GM18873 (cell line): ENCODE measurements around the gene NARS2.

Experiments used
- ATAC-seq: cut with Tn5 transposase; IDR thresholded peaks from one replicate; pipeline ENCODE4 v1.9.1; 2021; ENCODE audit warnings: mild to moderate bottlenecking, moderate library complexity, moderate number of reproducible peaks; ENCODE audit not compliant: unreplicated experiment, low FRiP score

Gene NARS2

DNA sequence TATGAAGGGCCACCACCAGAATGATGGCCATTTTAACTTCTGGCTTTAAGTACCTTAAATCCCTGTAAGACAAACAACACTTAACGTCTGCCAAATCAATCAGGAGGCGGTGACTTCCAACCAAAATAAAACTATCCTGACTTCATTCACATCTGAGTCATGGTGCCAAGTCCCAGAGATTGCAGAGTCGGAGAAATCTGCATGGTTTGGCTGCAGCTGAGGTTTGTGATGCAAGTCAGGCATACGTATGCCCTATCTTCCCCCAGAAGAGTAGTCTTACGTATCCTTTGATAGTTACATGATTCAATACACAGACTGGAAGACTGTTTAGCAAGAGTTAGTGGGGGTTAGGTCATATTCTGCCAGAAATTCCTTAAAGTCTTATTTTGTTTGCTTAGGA lies 155.3 kb downstream of the NARS2 start:
- ATAC-seq: no peak

DNA sequence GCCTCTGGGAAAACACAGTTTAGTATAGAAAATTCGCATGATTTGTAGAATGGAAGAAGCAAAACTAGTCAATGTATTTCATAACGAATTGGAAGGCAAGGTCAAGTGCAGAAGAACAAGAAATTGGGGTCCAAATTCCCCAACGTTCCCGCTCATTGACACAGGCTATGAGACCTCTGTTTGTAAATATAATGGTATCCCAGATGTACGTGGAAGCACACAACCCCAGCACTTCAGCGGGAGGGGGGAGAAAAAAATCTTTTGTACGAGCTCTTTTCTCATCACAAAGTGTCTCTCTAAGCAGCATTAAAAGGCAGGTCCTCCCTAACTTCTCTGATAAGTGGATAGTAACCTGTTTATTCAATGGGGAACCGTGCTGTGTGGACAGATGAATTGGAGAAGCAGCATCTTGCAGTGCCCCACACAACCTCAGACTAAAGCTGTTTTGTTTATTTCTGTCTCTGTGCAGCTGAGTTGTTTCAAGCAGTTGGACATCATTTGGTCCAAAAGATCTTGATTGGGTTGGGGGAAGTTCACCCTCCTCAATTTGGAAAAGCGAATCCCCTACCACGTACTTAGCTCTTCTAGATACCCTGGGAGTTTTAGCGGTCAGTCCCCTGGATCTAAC lies 156.0 kb downstream of the NARS2 start:
- ATAC-seq: no peak

DNA sequence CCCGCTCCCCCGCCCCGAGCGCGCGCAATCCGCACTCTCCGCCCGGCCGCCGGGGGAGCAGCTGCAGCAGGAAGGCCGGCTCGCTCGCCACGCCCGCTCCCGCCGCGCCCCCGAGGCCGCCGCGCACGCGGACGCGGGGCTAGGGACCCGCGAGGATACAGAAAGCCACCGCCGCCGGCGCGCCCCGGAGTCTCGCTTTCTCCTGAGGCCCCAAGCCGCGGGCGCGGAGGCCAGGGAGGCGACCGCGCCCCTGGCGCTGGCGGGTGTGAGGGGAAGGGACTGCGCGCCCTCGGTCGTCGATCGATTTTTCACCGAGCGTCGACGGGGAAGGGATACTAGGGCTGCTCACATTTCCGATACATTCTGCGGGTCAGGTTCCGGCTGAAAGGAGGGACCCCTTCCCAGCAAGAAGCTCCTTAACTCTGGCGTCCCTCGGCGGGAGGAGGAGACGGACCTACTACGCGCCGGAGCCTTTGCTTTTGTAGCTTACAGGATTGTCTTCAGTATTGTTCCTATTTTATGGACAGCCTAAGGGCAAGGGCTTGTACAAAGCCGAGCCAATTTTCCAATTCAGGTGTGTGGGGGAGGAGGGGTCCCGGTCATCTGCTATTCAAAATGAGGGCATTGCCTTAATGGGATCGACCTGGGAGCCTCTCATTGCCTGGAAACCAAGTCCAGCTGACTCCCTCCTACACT lies 156.6 kb downstream of the NARS2 start:
- no peak for ATAC-seq

DNA sequence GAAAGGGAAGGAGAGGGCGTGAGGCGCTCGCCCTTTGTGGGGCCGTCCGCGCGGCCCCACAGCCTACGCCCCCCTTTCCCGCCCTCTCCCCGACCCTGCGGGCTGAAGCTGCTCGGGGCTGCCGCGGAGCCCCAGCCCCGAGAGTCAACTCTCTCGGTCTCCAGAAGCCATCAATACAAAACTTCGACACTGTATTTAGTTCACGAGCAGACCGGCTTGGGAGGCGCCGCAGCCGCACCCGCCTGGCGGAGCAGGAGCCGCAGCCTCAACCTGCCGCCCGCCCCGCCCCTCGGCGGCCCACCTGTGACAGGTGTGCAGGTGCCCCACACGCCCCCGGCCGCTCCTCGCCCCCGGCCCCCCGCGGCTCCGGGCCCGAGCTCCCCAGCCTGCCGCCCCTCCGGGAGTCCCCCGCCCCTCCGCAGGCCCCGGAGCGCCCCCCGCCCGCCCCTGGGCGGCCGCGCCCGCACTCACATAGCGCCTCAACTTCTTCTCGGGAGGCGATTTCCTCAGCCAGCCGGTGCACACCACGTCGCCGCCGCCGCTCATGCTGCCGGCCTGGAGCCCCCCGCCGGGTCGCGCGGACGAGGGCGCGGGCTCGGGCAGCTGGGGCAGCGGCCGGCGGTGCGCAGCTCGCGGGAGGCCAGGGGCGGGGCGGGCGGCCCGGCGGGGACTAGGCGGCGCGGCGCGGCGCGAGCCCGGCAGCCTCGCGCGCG lies 157.3 kb downstream of the NARS2 start, which contains the start of gene GAB2:
Gene GAB2 (minus strand): TSS at position 646 of the 713 bp plus-strand sequence. CDS start 100 bp downstream, at position 546.
- no peak for ATAC-seq

DNA sequence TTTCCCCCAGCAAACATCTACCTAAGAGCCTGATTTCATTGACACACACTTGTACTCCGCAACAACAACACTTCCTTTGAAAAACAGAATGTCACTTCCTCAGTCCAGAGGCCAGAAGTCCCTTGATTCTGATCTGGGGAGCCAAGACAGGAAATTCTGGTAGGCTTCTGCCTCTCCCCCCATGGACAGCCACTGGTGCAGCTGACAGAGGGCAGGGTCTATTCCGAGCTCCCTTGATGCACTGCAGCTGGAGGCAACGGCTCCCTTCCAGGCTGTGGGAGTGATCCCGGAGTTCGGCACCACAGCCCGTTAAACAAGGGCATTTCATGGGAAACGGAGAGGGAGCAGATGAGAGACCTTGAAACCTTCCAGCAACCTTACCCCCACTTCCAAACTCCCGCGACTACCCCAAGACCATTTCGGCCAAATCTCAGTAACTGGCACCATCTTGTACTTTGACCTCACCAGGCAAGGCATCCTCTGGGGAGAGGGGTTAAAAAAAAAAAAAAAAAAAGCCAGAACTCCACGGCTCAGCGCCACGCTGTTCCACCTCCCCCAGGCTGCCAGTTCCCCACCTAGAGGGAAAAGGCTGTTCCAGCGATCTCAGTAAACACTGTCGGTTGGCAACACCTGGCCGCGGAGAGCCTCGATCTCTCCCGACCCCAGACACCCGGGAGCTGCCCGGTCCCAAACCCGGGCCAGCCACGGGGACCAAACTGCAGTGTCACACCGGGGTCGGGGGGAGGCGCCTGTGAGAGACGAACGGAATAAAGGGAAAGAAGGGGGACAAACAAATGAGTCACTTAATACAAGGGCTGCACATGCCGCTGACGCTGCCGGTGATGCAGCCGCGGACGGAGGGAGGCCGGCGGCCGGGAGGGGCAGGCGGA lies 158.1 kb downstream of the NARS2 start:
- peak; percentile 51 for ATAC-seq

DNA sequence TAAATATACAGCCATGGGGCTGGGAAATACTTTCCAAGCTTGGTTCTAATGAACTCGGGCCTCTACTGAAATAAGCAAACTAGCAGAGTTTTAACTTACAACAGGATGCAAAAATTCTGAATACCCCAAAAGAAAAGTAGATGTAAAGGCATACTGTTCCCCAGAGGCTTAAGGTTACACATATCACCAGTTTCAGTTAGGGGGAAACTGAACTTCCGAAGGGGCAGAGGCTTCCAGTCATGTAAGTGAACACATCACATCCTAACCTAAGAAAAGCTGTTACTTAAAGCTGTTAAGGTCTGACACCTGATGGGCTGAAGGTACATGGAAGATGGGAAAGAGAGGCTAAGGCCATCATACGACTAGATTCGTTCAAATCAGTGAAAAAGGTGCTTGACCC lies 159.3 kb downstream of the NARS2 start:
- ATAC-seq: no peak

DNA sequence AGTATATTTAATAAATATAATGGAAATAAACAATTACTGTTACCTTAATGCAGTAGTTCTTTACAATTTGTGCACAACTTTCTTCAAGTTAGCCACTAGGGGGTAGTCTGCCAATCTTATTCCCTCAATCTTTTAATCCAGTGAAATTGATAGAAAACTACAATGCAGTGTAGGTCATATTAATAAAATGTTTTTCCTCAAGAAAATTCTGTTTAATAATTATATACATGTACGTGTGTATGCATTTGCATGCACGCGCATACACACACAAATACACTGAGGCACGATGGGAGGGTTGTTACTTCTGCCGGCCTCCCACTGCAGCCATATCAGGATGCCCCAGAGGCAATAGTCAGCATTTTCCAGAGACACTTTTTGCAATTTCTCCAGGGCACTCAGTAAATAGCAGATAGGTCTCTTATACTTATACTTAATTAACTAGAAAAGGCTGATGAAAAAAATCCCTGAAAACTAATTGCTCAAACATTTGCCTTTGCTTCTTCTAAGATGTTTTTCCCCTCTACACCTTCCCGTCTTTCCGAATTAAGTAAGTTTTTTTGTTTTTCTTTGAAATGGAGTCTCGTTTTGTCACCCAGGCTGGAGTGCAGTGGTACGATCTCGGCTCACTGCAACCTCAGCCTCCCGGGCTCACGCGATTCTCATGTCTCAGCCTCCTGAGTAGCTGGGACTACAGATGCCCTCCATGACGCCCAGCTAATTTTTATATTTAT lies 160.2 kb downstream of the NARS2 start:
- ATAC-seq: no peak

DNA sequence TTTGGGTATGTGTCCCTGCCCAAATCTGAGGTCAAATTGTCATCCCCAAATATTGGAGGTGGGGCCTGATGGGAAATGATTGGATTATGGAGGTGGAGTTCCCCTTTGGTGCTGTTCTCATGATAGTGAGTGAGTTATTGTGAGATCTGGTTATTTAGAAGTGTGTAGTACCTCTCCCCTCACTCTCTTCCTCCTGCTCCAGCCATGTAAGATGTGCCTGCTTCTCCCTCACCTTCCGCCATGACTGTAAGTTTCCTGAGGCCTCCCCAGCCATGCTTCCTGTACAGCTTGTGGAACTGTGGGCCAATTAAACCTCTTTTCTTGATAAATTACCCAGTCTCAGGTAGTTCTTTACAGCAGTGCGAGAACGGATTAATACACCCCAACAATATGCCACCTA lies 166.0 kb downstream of the NARS2 start:
- ATAC-seq: no peak

DNA sequence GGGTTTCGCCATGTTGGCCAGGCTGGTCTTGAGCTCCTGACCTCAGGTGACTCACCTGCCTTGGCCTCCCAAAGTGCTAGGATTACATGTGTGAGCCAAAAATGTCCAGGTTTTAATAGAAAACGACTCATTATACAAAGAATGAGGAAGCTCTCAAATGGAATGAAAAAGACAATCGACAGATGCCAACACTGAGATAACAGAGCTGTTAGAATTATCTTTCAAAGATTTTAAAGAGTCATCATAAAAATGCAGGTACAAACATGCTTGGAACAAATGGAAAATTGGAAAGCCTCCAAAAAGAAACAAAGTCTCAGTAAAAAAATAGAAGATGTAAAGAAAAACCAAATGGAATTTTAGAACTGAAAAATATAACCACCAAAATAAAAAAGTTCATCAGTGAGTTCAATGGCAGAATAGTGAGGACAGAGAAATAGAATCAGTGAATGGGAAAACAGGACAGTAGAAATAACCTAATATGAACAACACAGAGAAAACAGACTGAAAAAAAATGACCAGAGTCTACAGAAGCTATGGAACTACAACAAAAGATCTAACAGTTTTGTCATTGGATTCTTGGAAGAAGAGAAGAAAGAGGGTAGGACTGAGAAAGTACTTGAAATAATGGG lies 168.0 kb downstream of the NARS2 start:
- ATAC-seq: no peak

DNA sequence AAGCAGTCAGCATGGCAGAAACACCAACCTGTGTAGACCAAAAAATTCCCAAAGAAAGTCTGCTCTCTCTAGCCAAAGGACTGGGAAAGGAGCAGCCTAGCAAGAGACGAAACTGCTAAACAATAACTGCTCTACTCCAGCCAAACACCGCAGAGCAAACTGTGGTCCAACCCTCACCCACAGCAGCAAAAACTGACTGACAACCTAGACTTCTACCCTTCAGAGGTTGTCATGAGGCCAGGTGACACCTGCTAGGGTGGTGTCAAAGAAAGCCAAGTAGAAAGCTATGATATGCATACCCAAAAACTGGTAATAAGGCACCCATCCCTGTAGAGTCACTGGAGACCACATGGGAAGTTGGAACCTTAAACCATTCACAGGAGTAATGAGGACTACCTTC lies 168.9 kb downstream of the NARS2 start:
- no peak for ATAC-seq

DNA sequence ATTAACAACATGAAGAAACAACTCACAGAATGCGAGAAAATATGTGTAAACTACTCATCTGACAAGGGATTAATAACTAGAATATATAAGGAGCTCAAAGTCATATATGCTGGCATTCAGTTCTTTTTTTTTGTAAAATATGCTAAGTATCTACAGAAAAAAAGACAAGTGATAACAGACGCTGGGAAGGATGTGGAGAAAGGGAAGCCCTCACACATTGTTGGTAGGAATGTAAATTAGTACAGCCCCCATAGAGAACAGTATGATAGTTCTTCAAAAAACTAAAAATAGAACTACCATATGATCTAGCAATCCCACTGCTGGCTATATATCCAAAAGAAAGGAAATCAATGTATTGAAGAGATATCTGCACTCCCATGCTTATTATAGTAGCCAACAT lies 170.9 kb downstream of the NARS2 start:
- ATAC-seq: no peak

DNA sequence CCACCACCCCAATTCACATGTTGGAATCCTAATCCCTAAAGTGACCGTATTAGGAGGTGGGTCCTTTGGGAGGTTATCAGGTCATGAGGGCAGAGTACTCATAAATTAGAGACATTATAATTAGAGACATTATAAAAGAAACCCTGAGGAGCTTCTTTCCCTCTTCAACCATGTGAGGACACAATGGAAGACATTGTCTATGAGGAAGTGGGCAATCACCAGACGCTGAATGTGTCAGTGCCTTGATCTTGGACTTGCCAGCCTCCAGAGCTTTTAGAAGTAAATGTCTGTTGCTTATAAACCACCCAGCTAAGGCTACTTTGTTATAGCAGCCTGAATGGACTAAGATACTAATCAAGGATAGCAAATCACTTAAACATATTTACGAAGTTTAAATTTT lies 171.8 kb downstream of the NARS2 start:
- ATAC-seq: no peak

DNA sequence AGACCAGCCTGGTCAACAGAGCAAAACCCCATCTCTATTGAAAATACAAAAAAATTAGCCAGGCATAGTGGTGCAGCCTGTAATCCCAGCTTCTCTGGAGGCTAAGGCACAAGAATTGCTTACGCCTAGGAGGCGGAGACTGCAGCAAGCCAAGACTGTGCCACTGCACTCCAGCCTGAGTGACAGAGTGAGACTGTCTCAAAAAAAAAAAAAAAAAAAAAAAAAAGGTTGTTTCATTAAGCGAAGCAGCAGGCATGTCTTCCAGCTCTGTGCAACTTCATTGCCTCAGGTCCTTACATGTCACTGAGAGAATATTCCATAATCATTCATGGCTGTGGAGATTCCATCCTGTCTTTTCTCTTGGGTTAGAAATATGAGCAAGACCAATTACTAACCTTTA lies 174.0 kb downstream of the NARS2 start:
- no peak for ATAC-seq

DNA sequence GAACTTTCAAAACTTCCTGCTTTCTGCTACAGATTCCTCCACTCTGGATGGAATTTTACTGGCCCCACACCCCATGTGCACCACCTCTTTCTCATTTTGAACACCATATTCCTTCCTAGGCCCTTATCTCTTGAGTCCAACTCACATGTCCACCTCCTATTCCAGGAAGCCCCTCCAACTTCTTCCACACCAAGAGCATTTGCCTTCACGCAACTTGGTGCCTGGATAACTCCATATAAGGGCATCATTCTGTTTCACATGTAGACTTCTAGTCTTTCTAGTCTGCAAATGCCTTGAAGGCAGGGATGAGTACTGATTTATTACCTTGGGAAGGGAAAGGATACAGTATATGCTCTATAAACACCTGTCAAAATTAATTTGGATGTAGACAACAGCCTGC lies 174.5 kb downstream of the NARS2 start:
- ATAC-seq: no peak

DNA sequence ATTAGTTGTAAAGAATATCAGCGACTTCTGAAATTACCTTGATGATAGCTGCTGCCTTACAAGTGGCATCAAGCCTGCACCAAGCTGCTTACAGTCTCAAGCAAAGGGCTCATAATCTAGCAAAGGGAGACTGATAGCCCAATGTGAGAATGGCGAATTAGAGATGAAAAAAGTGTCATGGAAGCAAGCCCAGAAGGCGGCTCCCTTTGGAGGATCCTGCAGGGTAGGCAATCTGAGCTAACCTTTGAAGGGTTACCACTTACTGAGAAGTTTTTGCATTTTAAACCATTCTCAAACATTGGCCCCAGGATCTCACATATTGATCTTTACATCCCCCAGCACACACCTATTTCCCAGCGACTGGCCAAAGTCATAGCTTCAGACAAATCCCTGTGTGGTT lies 175.5 kb downstream of the NARS2 start:
- ATAC-seq: no peak

DNA sequence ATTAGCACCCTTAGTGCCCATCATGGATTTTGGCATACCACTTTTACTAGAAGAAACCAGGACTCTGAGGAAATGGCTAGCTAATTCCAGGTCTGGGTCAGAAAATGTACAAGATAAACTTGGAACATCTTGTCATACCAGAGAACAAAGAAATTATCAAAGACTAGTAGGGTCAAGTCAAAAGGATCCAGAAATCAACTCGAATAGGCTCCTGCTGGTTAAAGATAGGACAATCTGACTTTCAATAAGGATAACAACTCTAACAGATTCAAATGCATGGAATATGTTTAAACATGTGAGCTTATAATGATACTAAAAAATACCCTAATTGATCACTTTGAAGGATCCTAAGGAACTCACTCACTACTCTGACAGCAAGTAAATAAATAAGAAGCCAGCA lies 175.9 kb downstream of the NARS2 start:
- ATAC-seq: no peak

DNA sequence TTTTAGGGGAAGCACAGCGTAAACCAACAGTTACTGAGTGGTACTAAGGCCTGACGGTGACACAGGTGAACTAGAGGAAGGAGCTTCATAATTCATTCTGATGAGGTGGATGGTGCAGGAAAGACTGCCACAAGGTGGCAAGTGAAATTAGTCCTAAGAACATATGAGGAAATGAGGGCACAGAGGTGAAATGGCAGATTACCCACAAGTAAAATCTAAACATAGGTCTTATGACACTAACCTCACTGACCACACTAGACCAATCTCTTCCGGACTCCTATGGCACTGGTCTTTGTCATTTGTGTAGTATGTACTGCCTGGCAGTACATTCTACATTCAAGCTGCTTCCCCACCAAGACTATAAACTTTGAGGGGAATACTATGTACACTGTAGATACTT lies 177.3 kb downstream of the NARS2 start:
- ATAC-seq: peak; percentile 52

DNA sequence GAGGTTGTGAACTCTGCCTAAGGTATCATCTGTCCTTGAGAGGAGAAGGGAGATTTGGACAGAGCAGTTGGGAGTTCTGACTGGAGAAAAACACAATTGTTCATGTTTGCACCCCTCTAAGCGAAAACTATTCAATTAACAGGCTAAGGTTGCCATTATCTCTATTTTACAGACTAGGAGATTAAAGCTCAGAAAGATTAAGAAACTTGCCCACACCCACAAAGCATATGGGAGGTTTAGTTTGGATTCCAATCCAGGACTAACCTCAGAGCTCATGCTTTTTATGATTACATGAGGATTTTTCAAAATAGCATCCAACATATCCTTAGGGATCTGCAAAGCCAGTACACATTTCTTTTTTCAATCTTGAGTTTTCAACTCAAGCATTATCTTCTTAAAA lies 179.1 kb downstream of the NARS2 start:
- no peak for ATAC-seq

DNA sequence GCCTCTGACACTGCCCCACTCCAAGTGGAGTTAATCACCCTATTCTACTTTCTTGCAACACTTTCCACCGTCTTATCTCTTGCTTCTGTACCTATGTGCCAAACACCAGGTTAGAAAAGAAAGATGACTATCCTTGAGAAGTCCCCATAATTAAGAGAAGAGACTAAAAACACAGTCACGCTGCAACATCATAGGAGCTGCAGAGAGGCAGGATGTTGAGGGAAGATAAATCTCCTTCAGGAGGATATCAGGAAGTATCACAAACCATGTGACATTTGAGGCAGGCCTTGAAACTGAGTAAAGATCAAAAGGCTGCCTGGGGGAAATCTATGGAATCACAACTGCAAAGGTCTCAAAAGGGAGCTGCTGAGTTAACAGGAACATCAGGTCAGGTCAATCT lies 181.8 kb downstream of the NARS2 start:
- no peak for ATAC-seq

DNA sequence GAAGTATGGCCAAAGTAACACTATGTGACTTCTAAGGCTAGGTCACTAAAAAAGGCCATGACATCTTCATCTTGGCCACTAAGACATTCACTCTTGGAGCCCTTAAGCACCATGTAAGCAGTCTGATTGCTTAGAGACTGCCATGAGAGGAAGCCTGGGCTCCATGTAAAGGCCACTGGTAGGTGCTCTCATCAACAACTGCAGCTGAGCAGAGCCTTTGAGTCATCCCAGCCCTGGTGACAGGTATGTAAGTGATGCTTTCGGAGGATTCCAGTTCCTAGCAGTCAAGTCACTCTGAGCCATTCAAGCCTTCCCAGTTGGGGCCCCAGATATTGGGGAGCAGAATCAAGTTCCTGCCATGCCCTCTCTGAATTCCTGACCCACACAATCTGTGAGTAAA lies 183.2 kb downstream of the NARS2 start:
- no peak for ATAC-seq
